Panc1 (cell line): ENCODE results near the gene MOV10L1. TPM values are rescaled to one million over a fixed set of nuclear protein-coding genes. Genes with fewer than 3 reads are reported as not detected.

ENCODE experiments used
- ATAC-seq: fragments of 200-7000 bp; cut with Tn5 transposase; 2 replicates; pipeline ENCODE4 v1.9.1; 2020; ENCODE audit warnings: mild to moderate bottlenecking, moderate library complexity
- BruUV-seq: library from RNA; stranded (reverse); fragments of 400-500 nt; replicated peaks from 2 replicates; lab custom pipeline; 2021; lab: Mats Ljungman, UMichigan
- CTCF ChIA-PET: fragments of 300-600 bp; sonication (Branson Sonifier 250); formaldehyde crosslinking; loops from one replicate; lab custom pipeline; 2022; ENCODE audit warnings: antibody characterized with exemption; lab: Charles Lee
- POLR2A ChIA-PET: fragments of 300-600 bp; sonication (Branson Sonifier 250); formaldehyde crosslinking; loops from one replicate; lab custom pipeline; 2022; ENCODE audit warnings: antibody characterized with exemption; lab: Charles Lee
- DNase-seq: peaks from one replicate; pipeline ENCODE4 v3.0.0-alpha.2; 2010; ENCODE audit warnings: low read depth, low spot score
- H3K27ac ChIP-seq: 2 replicates; pipeline ENCODE4 v1.5.1; 2011; ENCODE audit warnings: mild to moderate bottlenecking, low read length, inconsistent platforms
- H3K27me3 ChIP-seq: fragments of 200-500 bp; sonication (Bioruptor generic); 2 replicates; pipeline ENCODE4 v1.6.0; 2014; ENCODE audit warnings: low read length, inconsistent platforms; ENCODE audit not compliant: control insufficient read depth, insufficient read depth
- H3K36me3 ChIP-seq: fragments of 200-500 bp; sonication (Bioruptor generic); 2 replicates; pipeline ENCODE4 v1.5.1; 2014; ENCODE audit warnings: inconsistent platforms, mild to moderate bottlenecking, low read length, moderate library complexity; ENCODE audit not compliant: control insufficient read depth, insufficient read depth
- H3K4me1 ChIP-seq: 2 replicates; pipeline ENCODE4 v1.5.1; 2011; ENCODE audit warnings: inconsistent platforms, mild to moderate bottlenecking, low read length, moderate library complexity; ENCODE audit not compliant: control insufficient read depth, insufficient read depth
- H3K4me3 ChIP-seq, 2 experiments: 2 replicates each; pipeline ENCODE4 v1.5.1; 2011 to 2012; ENCODE audit warnings: low read depth in 2 of 2, low read length in 2 of 2, mild to moderate bottlenecking in 2 of 2, inconsistent platforms in 1 of 2, moderate library complexity in 1 of 2
- H3K9me3 ChIP-seq: fragments of 200-500 bp; sonication (Bioruptor generic); 2 replicates; pipeline ENCODE4 v1.5.1; 2014; ENCODE audit warnings: low read depth, mild to moderate bottlenecking, inconsistent platforms, low read length, moderate library complexity; ENCODE audit not compliant: control insufficient read depth, insufficient read depth
- POLR2AphosphoS5 ChIP-seq: IDR thresholded peaks from 2 replicates; pipeline ENCODE4 v1.6.1; 2012; ENCODE audit warnings: mild to moderate bottlenecking, low read depth, low read length, moderate library complexity
- SIN3A ChIP-seq: IDR thresholded peaks from 2 replicates; pipeline ENCODE4 v1.6.1; 2012; ENCODE audit warnings: low read depth, mild to moderate bottlenecking, low read length, moderate library complexity, borderline replicate concordance; ENCODE audit not compliant: insufficient read depth
- TCF7L2 ChIP-seq: IDR thresholded peaks from 2 replicates; pipeline ENCODE4 v1.6.1; 2011; ENCODE audit warnings: mild to moderate bottlenecking, low read depth, low read length, inconsistent platforms
- in situ Hi-C: cut with HindIII; loops from 2 replicates; pipeline ENCODE4 v1.10.0; 2016; ENCODE audit warnings: low sequenced_read_pairs, low pct_unique_long_range_greater_than_20kb
- intact Hi-C: fragments of 100-400 bp; cut with micrococcal nuclease; formaldehyde crosslinking; loops from one replicate; pipeline ENCODE4 v1.10.0; 2022; ENCODE audit not compliant: unreplicated experiment
- total RNA-seq: library from RNA; stranded (reverse); gene quantifications from one replicate; pipeline ENCODE4 v1.2.1, GENCODE V29; 2021; ENCODE audit not compliant: unreplicated experiment
- TF ChIP-seq, protein P1 (sequence below): fragments of 450-650 bp; IDR thresholded peaks from 2 replicates; pipeline ENCODE4 v1.5.1; 2017; ENCODE audit warnings: mild to moderate bottlenecking
- TF ChIP-seq, protein P2 (sequence below), 2 experiments: IDR thresholded peaks; 2 replicates each; pipeline ENCODE4 v1.6.1; 2011 to 2012; ENCODE audit warnings: low read depth in 2 of 2, control low read depth in 1 of 2, low read length in 1 of 2, mild to moderate bottlenecking in 1 of 2, moderate library complexity in 1 of 2; ENCODE audit not compliant: insufficient read depth in 1 of 2

MOV10L1 gene
- total RNA-seq, 1 experiment from 2014 or later: 0.10 TPM

DNA sequence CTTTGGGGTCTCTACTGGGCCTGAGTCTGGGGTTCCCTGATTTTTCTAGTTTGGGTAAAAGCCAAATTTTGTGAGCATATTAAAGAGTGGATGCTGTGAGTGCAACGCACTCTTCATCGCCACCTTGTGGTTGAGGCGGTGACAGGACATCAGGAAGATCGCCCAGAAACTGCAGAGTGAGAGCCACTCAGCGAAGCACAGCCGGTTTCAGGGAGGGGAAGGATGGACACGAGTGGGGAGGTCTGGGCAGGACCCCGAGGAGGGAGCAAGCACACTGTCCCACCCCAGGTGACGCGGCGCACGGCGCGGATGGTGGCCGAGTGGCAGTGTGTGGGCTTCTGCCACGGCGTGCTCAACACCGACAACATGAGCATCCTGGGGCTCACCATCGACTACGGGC lies 120.1 kb downstream of the MOV10L1 start:
- intact Hi-C loops: loop anchor here (1.0 kb wide), 1 partner anchor 61 kb away; no protein-coding TSS in a partner anchor
- TF ChIP-seq, protein P1, sequence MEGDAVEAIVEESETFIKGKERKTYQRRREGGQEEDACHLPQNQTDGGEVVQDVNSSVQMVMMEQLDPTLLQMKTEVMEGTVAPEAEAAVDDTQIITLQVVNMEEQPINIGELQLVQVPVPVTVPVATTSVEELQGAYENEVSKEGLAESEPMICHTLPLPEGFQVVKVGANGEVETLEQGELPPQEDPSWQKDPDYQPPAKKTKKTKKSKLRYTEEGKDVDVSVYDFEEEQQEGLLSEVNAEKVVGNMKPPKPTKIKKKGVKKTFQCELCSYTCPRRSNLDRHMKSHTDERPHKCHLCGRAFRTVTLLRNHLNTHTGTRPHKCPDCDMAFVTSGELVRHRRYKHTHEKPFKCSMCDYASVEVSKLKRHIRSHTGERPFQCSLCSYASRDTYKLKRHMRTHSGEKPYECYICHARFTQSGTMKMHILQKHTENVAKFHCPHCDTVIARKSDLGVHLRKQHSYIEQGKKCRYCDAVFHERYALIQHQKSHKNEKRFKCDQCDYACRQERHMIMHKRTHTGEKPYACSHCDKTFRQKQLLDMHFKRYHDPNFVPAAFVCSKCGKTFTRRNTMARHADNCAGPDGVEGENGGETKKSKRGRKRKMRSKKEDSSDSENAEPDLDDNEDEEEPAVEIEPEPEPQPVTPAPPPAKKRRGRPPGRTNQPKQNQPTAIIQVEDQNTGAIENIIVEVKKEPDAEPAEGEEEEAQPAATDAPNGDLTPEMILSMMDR: peak; percentile 87
- TF ChIP-seq TCF7L2: no peak
- ATAC-seq (peak; percentile 74), DNase-seq (peak; percentile 38)
- ChIA-PET POLR2A (no interaction called here), CTCF (no interaction called here)
- in situ Hi-C loops: no loop called here
- no TSS peak for BruUV-seq
- H3K4me1 ChIP-seq: no peaks in the 10 kb centered on the region
- H3K27me3 ChIP-seq: no peaks in the 10 kb centered on the region
- H3K36me3 ChIP-seq: no peaks in the 10 kb centered on the region
- H3K9me3 ChIP-seq: no peaks in the 10 kb centered on the region
- no peak overlapping the region for H3K4me3 ChIP-seq
- H3K27ac ChIP-seq: no peak overlapping the region

DNA sequence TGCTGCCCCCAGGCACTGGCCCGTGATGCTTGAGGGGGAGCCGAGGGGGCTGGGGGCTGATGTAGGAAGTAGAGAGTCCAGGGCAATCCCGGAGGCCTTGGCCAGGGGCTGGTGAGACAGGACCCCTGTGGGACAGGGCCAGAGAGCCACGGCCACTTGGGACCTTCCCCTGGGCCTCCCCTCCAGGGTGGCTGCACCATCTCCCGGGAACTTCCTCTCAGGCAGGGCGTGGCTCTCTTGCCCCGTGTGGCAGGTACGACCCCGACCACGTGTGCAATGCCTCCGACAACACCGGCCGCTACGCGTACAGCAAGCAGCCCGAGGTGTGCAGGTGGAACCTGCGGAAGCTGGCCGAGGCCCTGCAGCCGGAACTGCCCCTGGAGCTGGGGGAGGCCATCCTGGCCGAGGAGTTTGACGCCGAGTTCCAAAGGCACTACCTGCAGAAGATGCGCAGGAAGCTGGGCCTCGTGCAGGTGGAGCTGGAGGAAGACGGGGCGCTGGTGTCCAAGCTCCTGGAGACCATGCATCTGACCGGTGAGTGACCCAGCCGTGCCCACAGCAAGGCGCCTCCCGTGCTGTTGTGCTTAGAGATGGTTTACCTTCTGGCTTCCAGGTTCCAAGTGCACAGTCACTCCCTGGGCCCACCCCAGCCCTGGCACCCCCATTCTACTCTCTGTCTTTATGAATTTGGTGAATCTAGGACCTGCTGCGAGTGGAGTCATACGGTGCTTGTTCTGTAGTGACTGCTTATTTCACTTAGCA lies 120.8 kb downstream of the MOV10L1 start:
- no peak overlapping the region for H3K27ac ChIP-seq
- ATAC-seq (no peak), DNase-seq (no peak)
- H3K27me3 ChIP-seq: no peaks in the 10 kb centered on the region
- TF ChIP-seq SIN3A: no peak
- TF ChIP-seq TCF7L2: no peak
- TF ChIP-seq, protein P1: no peak
- no peak for TF ChIP-seq POLR2AphosphoS5
- TF ChIP-seq, protein P2, sequence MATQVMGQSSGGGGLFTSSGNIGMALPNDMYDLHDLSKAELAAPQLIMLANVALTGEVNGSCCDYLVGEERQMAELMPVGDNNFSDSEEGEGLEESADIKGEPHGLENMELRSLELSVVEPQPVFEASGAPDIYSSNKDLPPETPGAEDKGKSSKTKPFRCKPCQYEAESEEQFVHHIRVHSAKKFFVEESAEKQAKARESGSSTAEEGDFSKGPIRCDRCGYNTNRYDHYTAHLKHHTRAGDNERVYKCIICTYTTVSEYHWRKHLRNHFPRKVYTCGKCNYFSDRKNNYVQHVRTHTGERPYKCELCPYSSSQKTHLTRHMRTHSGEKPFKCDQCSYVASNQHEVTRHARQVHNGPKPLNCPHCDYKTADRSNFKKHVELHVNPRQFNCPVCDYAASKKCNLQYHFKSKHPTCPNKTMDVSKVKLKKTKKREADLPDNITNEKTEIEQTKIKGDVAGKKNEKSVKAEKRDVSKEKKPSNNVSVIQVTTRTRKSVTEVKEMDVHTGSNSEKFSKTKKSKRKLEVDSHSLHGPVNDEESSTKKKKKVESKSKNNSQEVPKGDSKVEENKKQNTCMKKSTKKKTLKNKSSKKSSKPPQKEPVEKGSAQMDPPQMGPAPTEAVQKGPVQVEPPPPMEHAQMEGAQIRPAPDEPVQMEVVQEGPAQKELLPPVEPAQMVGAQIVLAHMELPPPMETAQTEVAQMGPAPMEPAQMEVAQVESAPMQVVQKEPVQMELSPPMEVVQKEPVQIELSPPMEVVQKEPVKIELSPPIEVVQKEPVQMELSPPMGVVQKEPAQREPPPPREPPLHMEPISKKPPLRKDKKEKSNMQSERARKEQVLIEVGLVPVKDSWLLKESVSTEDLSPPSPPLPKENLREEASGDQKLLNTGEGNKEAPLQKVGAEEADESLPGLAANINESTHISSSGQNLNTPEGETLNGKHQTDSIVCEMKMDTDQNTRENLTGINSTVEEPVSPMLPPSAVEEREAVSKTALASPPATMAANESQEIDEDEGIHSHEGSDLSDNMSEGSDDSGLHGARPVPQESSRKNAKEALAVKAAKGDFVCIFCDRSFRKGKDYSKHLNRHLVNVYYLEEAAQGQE (IDR thresholded peaks at IDR 0.05; ENCODE audit: insufficient read depth in 1 of 2, low read depth in 2 of 2, low read length in 1 of 2): no peak
- POLR2A ChIA-PET: no interaction called here
- no TSS peak for BruUV-seq
- in situ Hi-C loops: no loop called here
- CTCF ChIA-PET: interaction anchor here (0.6 kb wide), 1 partner anchor 170 kb away, joined by 5 read pairs; no protein-coding TSS in a partner anchor
- intact Hi-C loops: no loop called here
- no peak overlapping the region for H3K4me3 ChIP-seq
- H3K9me3 ChIP-seq: no peaks in the 10 kb centered on the region
- no peaks in the 10 kb centered on the region for H3K36me3 ChIP-seq
- no peaks in the 10 kb centered on the region for H3K4me1 ChIP-seq
